AG20443 (cell line): Measurements from ENCODE around the gene ZFP36L2.

Experiments
- DNase-seq: peaks from one replicate; pipeline ENCODE4 v3.0.0; 2012; ENCODE audit warnings: low spot score, mixed read lengths

The ZFP36L2 gene

GRCh38 chr2:43186321-43186678 lies 40.1 kb downstream of the ZFP36L2 start:
- no peak for DNase-seq

GRCh38 chr2:43185146-43185545 lies 41.3 kb downstream of the ZFP36L2 start:
- DNase-seq = no peak

- DNase-seq = peak; percentile 39
Measured at GRCh38 chr2:43184339-43184895, 42.0 kb downstream of the ZFP36L2 start.

GRCh38 chr2:43183743-43184142 lies 42.7 kb downstream of the ZFP36L2 start:
- no peak for DNase-seq

GRCh38 chr2:43180897-43181296 lies 45.5 kb downstream of the ZFP36L2 start:
- no peak for DNase-seq

- DNase-seq = no peak
Measured at GRCh38 chr2:43179942-43180341, 46.5 kb downstream of the ZFP36L2 start.

- peak; percentile 93 for DNase-seq
Measured at GRCh38 chr2:43178602-43179542, 47.5 kb downstream of the ZFP36L2 start.

- no peak for DNase-seq
Measured at GRCh38 chr2:43178055-43178598, 48.3 kb downstream of the ZFP36L2 start.

- no peak for DNase-seq
Measured at GRCh38 chr2:43176449-43176848, 50.0 kb downstream of the ZFP36L2 start.

- no peak for DNase-seq
Measured at GRCh38 chr2:43175876-43176275, 50.5 kb downstream of the ZFP36L2 start.

- DNase-seq = no peak
Measured at GRCh38 chr2:43175020-43175441, 51.4 kb downstream of the ZFP36L2 start.

- DNase-seq = no peak
Measured at GRCh38 chr2:43174368-43174916, 52.0 kb downstream of the ZFP36L2 start.
